MV-4-11 (cell line): ENCODE measurements around the gene OR51D1.

Experiments used
- DNase-seq: peaks from one replicate; lab custom pipeline; 2025; lab: John Stamatoyannopoulos, UW

OR51D1 gene

GRCh38 chr11:4636962-4637661 lies at the start of gene OR51D1:
TSS of gene OR51D1 (plus strand) at chr11:4637477. CDS start at chr11:4639791, 2,314 bp downstream.
- peak; percentile 47 for DNase-seq

GRCh38 chr11:4589017-4589416 lies 48.3 kb upstream of the OR51D1 start:
- no peak for DNase-seq

- DNase-seq, result no peak
Observed at GRCh38 chr11:4593739-4594138, 43.5 kb upstream of the OR51D1 start, which contains the start of gene OR52I1. TSS of gene OR52I1 (plus strand) at chr11:4594039. CDS start at chr11:4594039, 0 bp downstream.

GRCh38 chr11:4605057-4605456 lies 32.2 kb upstream of the OR51D1 start:
- DNase-seq, result no peak

- DNase-seq, result peak; percentile 15
Observed at GRCh38 chr11:4606231-4607015, 30.9 kb upstream of the OR51D1 start.

GRCh38 chr11:4607096-4607495 lies 30.2 kb upstream of the OR51D1 start:
- no peak for DNase-seq

GRCh38 chr11:4607781-4608666 lies 29.3 kb upstream of the OR51D1 start, which contains the start of gene TRIM68:
TSS of gene TRIM68 (minus strand) at chr11:4608231. CDS start at chr11:4605504, 2,727 bp downstream.
- DNase-seq, result peak; percentile 93

- DNase-seq, result peak; percentile 19
Observed at GRCh38 chr11:4610258-4610935, 26.9 kb upstream of the OR51D1 start.

GRCh38 chr11:4611986-4612385 lies 25.3 kb upstream of the OR51D1 start:
- DNase-seq, result no peak

- DNase-seq, result no peak
Observed at GRCh38 chr11:4615856-4616444, 21.3 kb upstream of the OR51D1 start.

- DNase-seq, result no peak
Observed at GRCh38 chr11:4619514-4619913, 17.8 kb upstream of the OR51D1 start.

GRCh38 chr11:4626207-4627099 lies 10.8 kb upstream of the OR51D1 start:
- peak; percentile 52 for DNase-seq

GRCh38 chr11:4636136-4636535 lies 1.1 kb upstream of the OR51D1 start:
- no peak for DNase-seq

GRCh38 chr11:4637662-4638047 lies 378 bp downstream of the OR51D1 start:
- no peak for DNase-seq

- no peak for DNase-seq
Observed at GRCh38 chr11:4639931-4640330, 2.7 kb downstream of the OR51D1 start.

- DNase-seq, result no peak
Observed at GRCh38 chr11:4641501-4641900, 4.2 kb downstream of the OR51D1 start.

- no peak for DNase-seq
Observed at GRCh38 chr11:4642043-4642442, 4.8 kb downstream of the OR51D1 start.

GRCh38 chr11:4643076-4643475 lies 5.8 kb downstream of the OR51D1 start:
- no peak for DNase-seq

- no peak for DNase-seq
Observed at GRCh38 chr11:4643682-4644081, 6.4 kb downstream of the OR51D1 start, which contains the start of gene OR51E1. TSS of gene OR51E1 (plus strand) at chr11:4643982. CDS start at chr11:4652527, 8,545 bp downstream.

- no peak for DNase-seq
Observed at GRCh38 chr11:4644233-4644632, 7.0 kb downstream of the OR51D1 start.
